Neural cell (in vitro differentiated cells): ENCODE measurements around the gene MRRF. TPM values are rescaled to one million over a fixed set of nuclear protein-coding genes. Genes with fewer than 3 reads are reported as not detected.

ENCODE experiments used
- H2AFZ ChIP-seq: fragments of 200-600, 300-800 bp; sonication (generic), shearing (Covaris generic); 2 replicates; pipeline ENCODE4 v1.6.0; 2014; ENCODE audit warnings: low read depth, mild to moderate bottlenecking, antibody characterized with exemption, low read length, moderate library complexity
- H3F3A ChIP-seq: fragments of 200-600 bp; shearing (Covaris generic); 2 replicates; pipeline ENCODE4 v1.6.1; 2016; ENCODE audit warnings: mild to moderate bottlenecking, moderate library complexity, mixed read lengths, antibody characterized with exemption, low read length; ENCODE audit not compliant: insufficient read depth, poor library complexity, severe bottlenecking
- H3K27ac ChIP-seq: fragments of 200-600, 300-800 bp; sonication (generic), shearing (Covaris generic); 2 replicates; pipeline ENCODE4 v1.5.1; 2014; ENCODE audit warnings: mild to moderate bottlenecking, low read length, moderate library complexity
- H3K27me3 ChIP-seq: fragments of 300-800, 200-600 bp; sonication (generic), shearing (Covaris generic); 2 replicates; pipeline ENCODE4 v1.6.0; 2014; ENCODE audit warnings: mild to moderate bottlenecking, low read depth, low read length, moderate library complexity; ENCODE audit not compliant: insufficient read depth
- H3K36me3 ChIP-seq: fragments of 300-800, 200-600 bp; sonication (generic), shearing (Covaris generic); 2 replicates; pipeline ENCODE4 v1.5.1; 2014; ENCODE audit warnings: mild to moderate bottlenecking, antibody characterized with exemption, low read length, moderate library complexity; ENCODE audit not compliant: insufficient read depth
- H3K4me2 ChIP-seq: fragments of 300-800, 200-600 bp; sonication (generic), shearing (Covaris generic); 2 replicates; pipeline ENCODE4 v1.6.0; 2014; ENCODE audit warnings: mild to moderate bottlenecking, low read length
- H3K4me3 ChIP-seq: fragments of 300-800, 200-600 bp; sonication (generic), shearing (Covaris generic); 2 replicates; pipeline ENCODE4 v1.5.1; 2014; ENCODE audit warnings: mild to moderate bottlenecking, low read length, moderate library complexity
- H3K79me2 ChIP-seq: fragments of 200-600 bp; shearing (Covaris generic); replicated peaks from 2 replicates; pipeline ENCODE4 v1.6.0; 2014; ENCODE audit warnings: mild to moderate bottlenecking, low read length, moderate library complexity; ENCODE audit not compliant: insufficient read depth
- H3K9ac ChIP-seq: fragments of 300-800, 200-600 bp; sonication (generic), shearing (Covaris generic); 2 replicates; pipeline ENCODE4 v1.6.1; 2016; ENCODE audit warnings: mild to moderate bottlenecking, low read length, mixed read lengths
- H3K9me2 ChIP-seq: fragments of 200-600 bp; shearing (Covaris generic); 2 replicates; pipeline ENCODE4 v1.6.1; 2016; ENCODE audit warnings: mild to moderate bottlenecking, low read length, mixed read lengths; ENCODE audit not compliant: insufficient read depth
- H3K9me3 ChIP-seq: fragments of 200-600, 300-800 bp; sonication (generic), shearing (Covaris generic); 2 replicates; pipeline ENCODE4 v1.6.1; 2016; ENCODE audit warnings: mild to moderate bottlenecking, mixed run types, low read length, moderate library complexity, mixed read lengths
- H4K20me1 ChIP-seq: fragments of 200-600 bp; shearing (Covaris generic); 2 replicates; pipeline ENCODE4 v1.6.1; 2016; ENCODE audit warnings: mild to moderate bottlenecking, mixed run types; ENCODE audit not compliant: insufficient read depth
- CTCF ChIP-seq: fragments of 450-650 bp; IDR thresholded peaks from 2 replicates; pipeline ENCODE4 v1.5.1; 2014; ENCODE audit warnings: antibody characterized with exemption, mild to moderate bottlenecking, moderate library complexity; ENCODE audit not compliant: poor library complexity, severe bottlenecking
- EP300 ChIP-seq: fragments of 450-650 bp; conservative IDR thresholded peaks from 2 replicates; pipeline ENCODE4 v1.6.1; 2014; ENCODE audit warnings: antibody characterized with exemption, mild to moderate bottlenecking, moderate library complexity; ENCODE audit not compliant: poor library complexity, severe bottlenecking
- EZH2 ChIP-seq: fragments of 200-600, 300-800 bp; shearing (Covaris generic), sonication (generic); IDR thresholded peaks from 2 replicates; pipeline ENCODE4 v1.6.1; 2014; ENCODE audit warnings: antibody characterized with exemption, low read length, borderline replicate concordance, mild to moderate bottlenecking; ENCODE audit not compliant: insufficient read depth, poor library complexity, severe bottlenecking
- MXI1 ChIP-seq: fragments of 450-650 bp; conservative IDR thresholded peaks from 2 replicates; pipeline ENCODE4 v1.6.1; 2014; ENCODE audit warnings: antibody characterized with exemption, mild to moderate bottlenecking; ENCODE audit not compliant: poor library complexity, severe bottlenecking
- POLR2AphosphoS5 ChIP-seq: IDR thresholded peaks from 2 replicates; pipeline ENCODE4 v1.6.1; 2012
- RAD21 ChIP-seq: fragments of 450-650 bp; conservative IDR thresholded peaks from 2 replicates; pipeline ENCODE4 v1.6.1; 2014; ENCODE audit warnings: antibody characterized with exemption, mild to moderate bottlenecking, moderate library complexity
- REST ChIP-seq: IDR thresholded peaks from 2 replicates; pipeline ENCODE4 v1.6.1; 2012; ENCODE audit warnings: borderline replicate concordance
- SMC3 ChIP-seq: fragments of 450-650 bp; conservative IDR thresholded peaks from 2 replicates; pipeline ENCODE4 v1.6.1; 2014; ENCODE audit warnings: antibody characterized with exemption, mild to moderate bottlenecking, moderate library complexity; ENCODE audit not compliant: poor library complexity
- TAF1 ChIP-seq: IDR thresholded peaks from 2 replicates; pipeline ENCODE4 v1.6.1; 2012; ENCODE audit warnings: low read depth
- polyA plus RNA-seq: library from polyadenylated mRNA; depleted of rRNA; stranded (reverse); fragments of >200 nt; gene quantifications from 2 replicates; pipeline ENCODE4 v1.2.3, GENCODE V29; 2014

Gene MRRF
- polyA plus RNA-seq, 1 donor from 2014 or later: 40.7 TPM

GRCh38 chr9:122338994-122339393, 74.3 kb downstream of the MRRF start:
- H3K4me2 ChIP-seq: no peak overlapping the region
- H3K36me3 ChIP-seq: no peaks in the 10 kb centered on the region
- no peak overlapping the region for H2AFZ ChIP-seq
- no peak overlapping the region for H3K4me3 ChIP-seq
- H3K27me3 ChIP-seq: no peaks in the 10 kb centered on the region
- H3K9ac ChIP-seq: no peak overlapping the region
- TF ChIP-seq EP300: no peak
- TF ChIP-seq CTCF: no peak
- no peak for TF ChIP-seq TAF1
- no peak for TF ChIP-seq SMC3
- no peak for TF ChIP-seq MXI1
- no peak for TF ChIP-seq RAD21
- TF ChIP-seq EZH2: no peak
- no peak for TF ChIP-seq POLR2AphosphoS5
- TF ChIP-seq REST: no peak
- H3K27ac ChIP-seq: no peak overlapping the region
- H3K79me2 ChIP-seq: no peaks in the 10 kb centered on the region
- H3F3A ChIP-seq: no peaks in the 10 kb centered on the region
- no peaks in the 10 kb centered on the region for H3K9me3 ChIP-seq
- no peaks in the 10 kb centered on the region for H3K9me2 ChIP-seq
- no peaks in the 10 kb centered on the region for H4K20me1 ChIP-seq

GRCh38 chr9:122339579-122339978, 74.9 kb downstream of the MRRF start:
- H3K27me3 ChIP-seq: no peaks in the 10 kb centered on the region
- H3K4me3 ChIP-seq: no peak overlapping the region
- H4K20me1 ChIP-seq: no peaks in the 10 kb centered on the region
- no peak overlapping the region for H3K9ac ChIP-seq
- no peak overlapping the region for H3K4me2 ChIP-seq
- H3K79me2 ChIP-seq: no peaks in the 10 kb centered on the region
- no peaks in the 10 kb centered on the region for H3K9me3 ChIP-seq
- no peak overlapping the region for H2AFZ ChIP-seq
- no peaks in the 10 kb centered on the region for H3K9me2 ChIP-seq
- TF ChIP-seq POLR2AphosphoS5 (no peak), RAD21 (no peak), MXI1 (no peak), REST (no peak), EZH2 (no peak), CTCF (no peak), TAF1 (no peak), EP300 (no peak), SMC3 (no peak)
- H3K27ac ChIP-seq: no peak overlapping the region
- H3K36me3 ChIP-seq: no peaks in the 10 kb centered on the region
- H3F3A ChIP-seq: no peaks in the 10 kb centered on the region
